CD8-positive, alpha-beta memory T cell (primary cell): ENCODE results near the gene ASPN. TPM values are rescaled to one million over a fixed set of nuclear protein-coding genes. Genes with fewer than 3 reads are reported as not detected.
A peak's percentile ranks its signal among the peaks of the same experiment; 100 is the strongest.

ENCODE experiments used
- CTCF ChIA-PET: fragments of 350-600 bp; sonication (Branson Sonifier 250); formaldehyde crosslinking; loops from one replicate; lab custom pipeline; 2021; ENCODE audit warnings: antibody characterized with exemption; lab: Charles Lee
- POLR2A ChIA-PET: fragments of 350-600 bp; sonication (Branson Sonifier 250); formaldehyde crosslinking; loops from one replicate; lab custom pipeline; 2021; ENCODE audit warnings: antibody characterized with exemption; lab: Charles Lee
- DNase-seq, 5 donors: peaks; one replicate each; pipeline versions ENCODE4 v3.0.0 to v3.0.0-alpha.2; 2020 to 2022; ENCODE audit warnings: mixed read lengths in 1 of 5
- H3K27ac ChIP-seq: one replicate; pipeline ENCODE4 v1.7.0; 2013; ENCODE audit warnings: low read depth, mild to moderate bottlenecking, low read length, moderate library complexity
- H3K27me3 ChIP-seq: 2 replicates; pipeline ENCODE4 v1.7.0; 2013; ENCODE audit warnings: low read length, mild to moderate bottlenecking; ENCODE audit not compliant: insufficient read depth, poor library complexity, severe bottlenecking
- H3K36me3 ChIP-seq: 2 replicates; pipeline ENCODE4 v1.7.0; 2013; ENCODE audit warnings: mild to moderate bottlenecking, low read length, moderate library complexity; ENCODE audit not compliant: insufficient read depth
- H3K4me1 ChIP-seq: 2 replicates; pipeline ENCODE4 v1.7.0; 2013; ENCODE audit warnings: mild to moderate bottlenecking, low read length, moderate library complexity; ENCODE audit not compliant: insufficient read depth
- H3K4me3 ChIP-seq: 2 replicates; pipeline ENCODE4 v1.7.0; 2013; ENCODE audit warnings: mild to moderate bottlenecking, low read length
- H3K9me3 ChIP-seq: 2 replicates; pipeline ENCODE4 v1.7.0; 2013; ENCODE audit warnings: mild to moderate bottlenecking, low read length
- H3K27ac Mint-ChIP-seq, 8 donors: one replicate each; pipeline ENCODE4 v1.8.0; 2020 to 2021; ENCODE audit warnings: mixed read lengths in 8 of 8, mild to moderate bottlenecking in 6 of 8, inconsistent platforms in 3 of 8, moderate library complexity in 3 of 8
- H3K27me3 Mint-ChIP-seq, 2 donors: one replicate each; pipeline ENCODE4 v1.8.0; 2020 to 2021; ENCODE audit warnings: mixed read lengths in 2 of 2, mild to moderate bottlenecking in 1 of 2, moderate library complexity in 1 of 2
- H3K36me3 Mint-ChIP-seq, 3 donors: one replicate each; pipeline ENCODE4 v1.8.0; 2020 to 2021; ENCODE audit warnings: mixed read lengths in 3 of 3, inconsistent platforms in 1 of 3, mild to moderate bottlenecking in 1 of 3
- H3K4me1 Mint-ChIP-seq, 3 donors: one replicate each; pipeline ENCODE4 v1.8.0; 2020 to 2021; ENCODE audit warnings: mixed read lengths in 3 of 3, inconsistent platforms in 1 of 3, mild to moderate bottlenecking in 1 of 3
- H3K4me3 Mint-ChIP-seq, 7 donors: one replicate each; pipeline ENCODE4 v1.8.0; 2020 to 2021; ENCODE audit warnings: mixed read lengths in 7 of 7, mild to moderate bottlenecking in 6 of 7, moderate library complexity in 4 of 7, inconsistent platforms in 2 of 7
- H3K9me3 Mint-ChIP-seq, 5 donors: one replicate each; pipeline ENCODE4 v1.8.0; 2020 to 2022; ENCODE audit warnings: mixed read lengths in 5 of 5, mild to moderate bottlenecking in 3 of 5, moderate library complexity in 2 of 5, inconsistent platforms in 1 of 5
- polyA plus RNA-seq: library from polyadenylated mRNA; unstranded; fragments of 300-500 nt; fragmentation: Illumina TruSeq; gene quantifications from one replicate; pipeline ENCODE4 v1.2.3, GENCODE V29; 2021
- total RNA-seq, 2 experiments: library from RNA; stranded (reverse); gene quantifications; one replicate each; pipeline ENCODE4 v1.2.3, GENCODE V29; 2021

ASPN gene
- total and polyA plus RNA-seq, 3 experiments from 2014 or later: not detected

GRCh38 chr9:92488681-92489550 is 6.6 kb upstream of the ASPN start:
- no peaks in the 10 kb centered on the region for H3K4me1 ChIP-seq
- no peaks in the 10 kb centered on the region for H3K27me3 ChIP-seq
- Mint-ChIP-seq H3K27me3 (peaks cover 0 to 3% of the 10 kb centered on the region in 2 donors), H3K27ac (no peak overlapping the region), H3K9me3 (no peaks in the 10 kb centered on the region), H3K4me1 (no peaks in the 10 kb centered on the region), H3K36me3 (no peaks in the 10 kb centered on the region), H3K4me3 (no peak overlapping the region)
- CTCF ChIA-PET: no interaction called here
- H3K4me3 ChIP-seq: no peak overlapping the region
- POLR2A ChIA-PET: no interaction called here
- H3K27ac ChIP-seq: no peak overlapping the region
- no peak for DNase-seq
- H3K9me3 ChIP-seq: no peaks in the 10 kb centered on the region
- no peaks in the 10 kb centered on the region for H3K36me3 ChIP-seq

GRCh38 chr9:92486371-92486770 is 4.1 kb upstream of the ASPN start:
- H3K4me1 ChIP-seq: no peaks in the 10 kb centered on the region
- no peaks in the 10 kb centered on the region for H3K27me3 ChIP-seq
- Mint-ChIP-seq H3K4me3 (no peak overlapping the region), H3K27ac (no peak overlapping the region), H3K9me3 (no peaks in the 10 kb centered on the region), H3K4me1 (peaks cover 0 to under 1% (median 0%) of the 10 kb centered on the region in 3 donors), H3K36me3 (no peaks in the 10 kb centered on the region), H3K27me3 (peaks cover 0 to 3% of the 10 kb centered on the region in 2 donors)
- no peaks in the 10 kb centered on the region for H3K36me3 ChIP-seq
- H3K9me3 ChIP-seq: no peaks in the 10 kb centered on the region
- ChIA-PET POLR2A (no interaction called here), CTCF (no interaction called here)
- H3K4me3 ChIP-seq: no peak overlapping the region
- DNase-seq: no peak
- H3K27ac ChIP-seq: no peak overlapping the region

- Histone ChIP-seq H3K27ac (no peak overlapping the region), H3K4me1 (no peaks in the 10 kb centered on the region), H3K4me3 (no peak overlapping the region), H3K36me3 (no peaks in the 10 kb centered on the region), H3K27me3 (no peaks in the 10 kb centered on the region), H3K9me3 (no peaks in the 10 kb centered on the region)
- Mint-ChIP-seq H3K36me3 (no peaks in the 10 kb centered on the region), H3K9me3 (no peaks in the 10 kb centered on the region), H3K4me3 (no peak overlapping the region), H3K4me1 (peaks cover 2 to 7% (median 4%) of the 10 kb centered on the region in 3 donors), H3K27me3 (peaks cover 0 to 3% of the 10 kb centered on the region in 2 donors), H3K27ac (no peak overlapping the region)
- ChIA-PET POLR2A (no interaction called here), CTCF (no interaction called here)
- no peak for DNase-seq
These were observed 2.3 kb upstream of the ASPN start for GRCh38 chr9:92484563-92484962.

GRCh38 chr9:92483627-92484545 is 1.6 kb upstream of the ASPN start:
- Mint-ChIP-seq H3K27ac (peak overlapping the region in 1 of 8 donors; percentile 39), H3K4me3 (no peak overlapping the region), H3K27me3 (peaks cover 0 to 3% of the 10 kb centered on the region in 2 donors), H3K36me3 (no peaks in the 10 kb centered on the region), H3K9me3 (no peaks in the 10 kb centered on the region), H3K4me1 (peaks cover 2 to 7% (median 4%) of the 10 kb centered on the region in 3 donors)
- Histone ChIP-seq H3K36me3 (no peaks in the 10 kb centered on the region), H3K9me3 (no peaks in the 10 kb centered on the region), H3K27ac (no peak overlapping the region), H3K4me1 (no peaks in the 10 kb centered on the region), H3K27me3 (no peaks in the 10 kb centered on the region), H3K4me3 (no peak overlapping the region)
- ChIA-PET CTCF (no interaction called here), POLR2A (no interaction called here)
- no peak for DNase-seq

GRCh38 chr9:92482805-92483204 is 499 bp upstream of the ASPN start:
- H3K9me3 Mint-ChIP-seq: no peaks in the 10 kb centered on the region
- H3K27me3 Mint-ChIP-seq: peaks cover 0 to 3% of the 10 kb centered on the region in 2 donors
- Histone ChIP-seq H3K4me3 (no peak overlapping the region), H3K4me1 (no peaks in the 10 kb centered on the region), H3K36me3 (no peaks in the 10 kb centered on the region), H3K27ac (no peak overlapping the region), H3K27me3 (no peaks in the 10 kb centered on the region), H3K9me3 (no peaks in the 10 kb centered on the region)
- peaks cover 2 to 7% (median 4%) of the 10 kb centered on the region in 3 donors for H3K4me1 Mint-ChIP-seq
- H3K4me3 Mint-ChIP-seq: no peak overlapping the region
- DNase-seq: no peak
- no peaks in the 10 kb centered on the region for H3K36me3 Mint-ChIP-seq
- ChIA-PET CTCF (interaction anchor here (0.7 kb wide), 1 partner anchor 25 kb away, joined by 3 read pairs; no protein-coding TSS in a partner anchor), POLR2A (no interaction called here)
- H3K27ac Mint-ChIP-seq: no peak overlapping the region

GRCh38 chr9:92480986-92481633 is 1.2 kb downstream of the ASPN start:
- no peak overlapping the region for H3K27ac ChIP-seq
- no peaks in the 10 kb centered on the region for H3K4me1 ChIP-seq
- Mint-ChIP-seq H3K27ac (no peak overlapping the region), H3K36me3 (no peaks in the 10 kb centered on the region), H3K4me1 (peaks cover 2 to 7% (median 4%) of the 10 kb centered on the region in 3 donors), H3K9me3 (no peaks in the 10 kb centered on the region), H3K27me3 (peaks cover 0 to 3% of the 10 kb centered on the region in 2 donors), H3K4me3 (no peak overlapping the region)
- no peaks in the 10 kb centered on the region for H3K36me3 ChIP-seq
- H3K27me3 ChIP-seq: no peaks in the 10 kb centered on the region
- H3K9me3 ChIP-seq: no peaks in the 10 kb centered on the region
- no peak overlapping the region for H3K4me3 ChIP-seq
- ChIA-PET POLR2A (interaction anchor here (0.6 kb wide), 1 partner anchor 16 kb away, joined by 3 read pairs; no protein-coding TSS in a partner anchor), CTCF (no interaction called here)
- no peak for DNase-seq

GRCh38 chr9:92480291-92480771 is 2.0 kb downstream of the ASPN start:
- H3K4me1 Mint-ChIP-seq: peaks cover 2 to 7% (median 4%) of the 10 kb centered on the region in 3 donors
- H3K27me3 ChIP-seq: no peaks in the 10 kb centered on the region
- H3K27ac Mint-ChIP-seq: no peak overlapping the region
- H3K9me3 ChIP-seq: no peaks in the 10 kb centered on the region
- no peak overlapping the region for H3K27ac ChIP-seq
- no peak overlapping the region for H3K4me3 ChIP-seq
- H3K4me1 ChIP-seq: no peaks in the 10 kb centered on the region
- no peaks in the 10 kb centered on the region for H3K36me3 ChIP-seq
- no peak overlapping the region for H3K4me3 Mint-ChIP-seq
- H3K36me3 Mint-ChIP-seq: no peaks in the 10 kb centered on the region
- peaks cover 0 to 3% of the 10 kb centered on the region in 2 donors for H3K27me3 Mint-ChIP-seq
- no peaks in the 10 kb centered on the region for H3K9me3 Mint-ChIP-seq
- CTCF ChIA-PET: no interaction called here
- POLR2A ChIA-PET: interaction anchor here (0.6 kb wide), 1 partner anchor 17 kb away, joined by 3 read pairs; no protein-coding TSS in a partner anchor
- DNase-seq: no peak
